KOPT-K1 (cell line): Measurements from ENCODE around the gene BRICD5.
"Not testable (repeated sequence)": the region's sequence is repeated elsewhere in the genome, so short reads cannot be mapped to it uniquely, and the experiment has no call there.

Experiments
- H3K27ac ChIP-seq: fragments of 200-600 bp; sonication (generic); 2 replicates; pipeline ENCODE4 v1.5.1; 2016; ENCODE audit warnings: antibody characterized with exemption, mild to moderate bottlenecking, low read depth, low read length; ENCODE audit not compliant: poor library complexity, severe bottlenecking
- H3K36me3 ChIP-seq: fragments of 200-600 bp; sonication (generic); 2 replicates; pipeline ENCODE4 v1.5.1; 2017; ENCODE audit warnings: antibody characterized with exemption, mild to moderate bottlenecking, low read length, moderate library complexity; ENCODE audit not compliant: insufficient read depth
- H3K9me3 ChIP-seq: fragments of 200-600 bp; sonication (generic); 2 replicates; pipeline ENCODE4 v1.5.1; 2017; ENCODE audit warnings: antibody characterized with exemption, low read length, mild to moderate bottlenecking; ENCODE audit not compliant: insufficient read depth, poor library complexity, severe bottlenecking

BRICD5 gene

GRCh38 chr16:2243031-2243528, 32.4 kb upstream of the BRICD5 start:
- no peaks in the 10 kb centered on the region for H3K9me3 ChIP-seq
- peaks cover 88% of the 10 kb centered on the region for H3K36me3 ChIP-seq
- no peak overlapping the region for H3K27ac ChIP-seq

- Histone ChIP-seq H3K27ac (no peak overlapping the region), H3K36me3 (peaks cover 88% of the 10 kb centered on the region), H3K9me3 (no peaks in the 10 kb centered on the region)
Observed at GRCh38 chr16:2242598-2242997, 31.9 kb upstream of the BRICD5 start.

GRCh38 chr16:2240331-2240730, 29.7 kb upstream of the BRICD5 start:
- not testable (repeated sequence) for H3K27ac ChIP-seq, H3K9me3 ChIP-seq
- peaks cover 80% of the 10 kb centered on the region for H3K36me3 ChIP-seq

GRCh38 chr16:2238838-2239675, 28.4 kb upstream of the BRICD5 start:
- peaks cover 80% of the 10 kb centered on the region for H3K36me3 ChIP-seq
- no peaks in the 10 kb centered on the region for H3K9me3 ChIP-seq
- H3K27ac ChIP-seq, result no peak overlapping the region

- H3K27ac ChIP-seq, result no peak overlapping the region
- H3K9me3 ChIP-seq, result no peaks in the 10 kb centered on the region
- H3K36me3 ChIP-seq, result peaks cover 80% of the 10 kb centered on the region
Observed at GRCh38 chr16:2238150-2238837, 27.6 kb upstream of the BRICD5 start.

GRCh38 chr16:2237493-2238149, 27.0 kb upstream of the BRICD5 start:
- H3K27ac ChIP-seq, result no peak overlapping the region
- peaks cover 80% of the 10 kb centered on the region for H3K36me3 ChIP-seq
- H3K9me3 ChIP-seq, result no peaks in the 10 kb centered on the region

- Histone ChIP-seq H3K36me3 (peaks cover 80% of the 10 kb centered on the region), H3K9me3 (no peaks in the 10 kb centered on the region), H3K27ac (no peak overlapping the region)
Observed at GRCh38 chr16:2237102-2237482, 26.4 kb upstream of the BRICD5 start.

- Histone ChIP-seq H3K36me3 (peaks cover 80% of the 10 kb centered on the region), H3K27ac (no peak within 1 kb of the TSS), H3K9me3 (no peaks in the 10 kb centered on the region)
Observed at GRCh38 chr16:2236337-2237101, 25.9 kb upstream of the BRICD5 start, which contains the start of gene DNASE1L2. Gene DNASE1L2, plus strand, starts transcription at chr16:2236444. Its CDS starts 373 bp downstream, at chr16:2236817.

- H3K36me3 ChIP-seq, result peaks cover 84% of the 10 kb centered on the region
- no peak overlapping the region for H3K27ac ChIP-seq
- no peaks in the 10 kb centered on the region for H3K9me3 ChIP-seq
Observed at GRCh38 chr16:2235695-2236336, 25.2 kb upstream of the BRICD5 start.

GRCh38 chr16:2235234-2235651, 24.6 kb upstream of the BRICD5 start:
- Histone ChIP-seq H3K27ac (no peak overlapping the region), H3K9me3 (no peaks in the 10 kb centered on the region), H3K36me3 (peaks cover 90% of the 10 kb centered on the region)

GRCh38 chr16:2234813-2235170, 24.1 kb upstream of the BRICD5 start:
- Histone ChIP-seq H3K9me3 (no peaks in the 10 kb centered on the region), H3K27ac (no peak overlapping the region), H3K36me3 (peaks cover 92% of the 10 kb centered on the region)

GRCh38 chr16:2233872-2234812, 23.5 kb upstream of the BRICD5 start:
- Histone ChIP-seq H3K9me3 (no peaks in the 10 kb centered on the region), H3K36me3 (peaks cover 92% of the 10 kb centered on the region), H3K27ac (no peak overlapping the region)

- H3K9me3 ChIP-seq, result no peaks in the 10 kb centered on the region
- peaks cover 92% of the 10 kb centered on the region for H3K36me3 ChIP-seq
- no peak overlapping the region for H3K27ac ChIP-seq
Observed at GRCh38 chr16:2233046-2233775, 22.5 kb upstream of the BRICD5 start.
